Mesothelial cell of epicardium (in vitro differentiated cells): Measurements from ENCODE around the gene UGT1A9. TPM values are rescaled to one million over a fixed set of nuclear protein-coding genes. Genes with fewer than 3 reads are reported as not detected.

Experiments
- DNase-seq, 2 experiments: peaks; one replicate each; pipeline ENCODE4 v3.0.0; 2021; ENCODE audit warnings: low spot score in 2 of 2; ENCODE audit not compliant: unreplicated experiment in 2 of 2
- H3K27ac Mint-ChIP-seq: 2 replicates; pipeline ENCODE4 v1.8.0; 2021; ENCODE audit warnings: mixed read lengths
- H3K27me3 Mint-ChIP-seq: 2 replicates; pipeline ENCODE4 v1.8.0; 2021; ENCODE audit warnings: low read depth, mixed read lengths
- H3K36me3 Mint-ChIP-seq: 2 replicates; pipeline ENCODE4 v1.8.0; 2021; ENCODE audit warnings: mixed read lengths
- H3K4me1 Mint-ChIP-seq: 2 replicates; pipeline ENCODE4 v1.8.0; 2021; ENCODE audit warnings: mixed read lengths
- H3K4me3 Mint-ChIP-seq: 2 replicates; pipeline ENCODE4 v1.8.0; 2021; ENCODE audit warnings: mild to moderate bottlenecking, moderate library complexity, mixed read lengths
- H3K9me3 Mint-ChIP-seq: 2 replicates; pipeline ENCODE4 v1.8.0; 2021; ENCODE audit warnings: mixed read lengths
- CTCF ChIP-seq: fragments of 200-600 bp; sonication (generic); IDR thresholded peaks from one replicate; pipeline ENCODE4 v1.5.0; 2021; ENCODE audit warnings: antibody characterized with exemption; ENCODE audit not compliant: unreplicated experiment
- total RNA-seq: library from RNA; stranded (reverse); gene quantifications from 3 replicates; pipeline ENCODE4 v1.2.1, GENCODE V29; 2021

The UGT1A9 gene
- total RNA-seq, 1 donor from 2014 or later: not detected

- no peaks in the 10 kb centered on the region for H3K4me1 Mint-ChIP-seq
- H3K4me3 Mint-ChIP-seq: no peak overlapping the region
- H3K9me3 Mint-ChIP-seq: no peaks in the 10 kb centered on the region
- DNase-seq: no peak
- peaks cover 18% of the 10 kb centered on the region for H3K27me3 Mint-ChIP-seq
- no peaks in the 10 kb centered on the region for H3K36me3 Mint-ChIP-seq
- no peak for TF ChIP-seq CTCF
- H3K27ac Mint-ChIP-seq: no peak overlapping the region
These were observed 97.6 kb downstream of the UGT1A9 start for GRCh38 chr2:233769260-233769659.

- no peak overlapping the region for H3K4me3 Mint-ChIP-seq
- no peak for DNase-seq
- no peaks in the 10 kb centered on the region for H3K4me1 Mint-ChIP-seq
- peaks cover 11% of the 10 kb centered on the region for H3K9me3 Mint-ChIP-seq
- H3K36me3 Mint-ChIP-seq: no peaks in the 10 kb centered on the region
- H3K27ac Mint-ChIP-seq: no peak overlapping the region
- TF ChIP-seq CTCF: no peak
- H3K27me3 Mint-ChIP-seq: peaks cover 10% of the 10 kb centered on the region
These were observed 100.5 kb downstream of the UGT1A9 start for GRCh38 chr2:233772153-233772552.

- no peak for TF ChIP-seq CTCF
- no peak overlapping the region for H3K27ac Mint-ChIP-seq
- no peaks in the 10 kb centered on the region for H3K4me1 Mint-ChIP-seq
- H3K36me3 Mint-ChIP-seq: no peaks in the 10 kb centered on the region
- H3K9me3 Mint-ChIP-seq: peaks cover 15% of the 10 kb centered on the region
- no peak overlapping the region for H3K4me3 Mint-ChIP-seq
- H3K27me3 Mint-ChIP-seq: peaks cover 9% of the 10 kb centered on the region
- DNase-seq: no peak
These were observed 100.9 kb downstream of the UGT1A9 start for GRCh38 chr2:233772583-233772982.

- no peak for DNase-seq
- Mint-ChIP-seq H3K4me3 (no peak overlapping the region), H3K27ac (no peak overlapping the region), H3K4me1 (no peaks in the 10 kb centered on the region), H3K36me3 (no peaks in the 10 kb centered on the region), H3K27me3 (peaks cover 6% of the 10 kb centered on the region), H3K9me3 (peaks cover 26% of the 10 kb centered on the region)
- no peak for TF ChIP-seq CTCF
These were observed 102.2 kb downstream of the UGT1A9 start for GRCh38 chr2:233773854-233774253.

GRCh38 chr2:233775414-233775813, 103.7 kb downstream of the UGT1A9 start:
- DNase-seq: no peak
- Mint-ChIP-seq H3K27me3 (peaks cover 3% of the 10 kb centered on the region), H3K27ac (no peak overlapping the region), H3K9me3 (peaks cover 33% of the 10 kb centered on the region), H3K36me3 (no peaks in the 10 kb centered on the region), H3K4me3 (no peak overlapping the region), H3K4me1 (no peaks in the 10 kb centered on the region)
- TF ChIP-seq CTCF: no peak

GRCh38 chr2:233778030-233778429, 106.3 kb downstream of the UGT1A9 start, which contains the start of gene MROH2A:
MROH2A (plus strand) TSS chr2:233778330; CDS start chr2:233779359, 1,029 bp downstream.
- no peak within 1 kb of the TSS for H3K4me3 Mint-ChIP-seq
- H3K27me3 Mint-ChIP-seq: peaks cover 5% of the 10 kb centered on the region
- no peak for DNase-seq
- H3K36me3 Mint-ChIP-seq: no peaks in the 10 kb centered on the region
- peaks cover 50% of the 10 kb centered on the region for H3K9me3 Mint-ChIP-seq
- no peaks in the 10 kb centered on the region for H3K4me1 Mint-ChIP-seq
- H3K27ac Mint-ChIP-seq: no peak within 1 kb of the TSS
- TF ChIP-seq CTCF: no peak
